ENCODE measurements around the gene RPS6KB2. TPM values are rescaled to one million over a fixed set of nuclear protein-coding genes. Genes with fewer than 3 reads are reported as not detected.
A peak's percentile ranks its signal among the peaks of the same experiment; 100 is the strongest.
"Not testable (repeated sequence)": the region's sequence is repeated elsewhere in the genome, so short reads cannot be mapped to it uniquely, and the experiment has no call there.

Gene RPS6KB2
- total and polyA plus RNA-seq, 2 donors (not counting 1 experiment from before 2014, with no cell fraction given), result 81.8 to 131 TPM

DNA sequence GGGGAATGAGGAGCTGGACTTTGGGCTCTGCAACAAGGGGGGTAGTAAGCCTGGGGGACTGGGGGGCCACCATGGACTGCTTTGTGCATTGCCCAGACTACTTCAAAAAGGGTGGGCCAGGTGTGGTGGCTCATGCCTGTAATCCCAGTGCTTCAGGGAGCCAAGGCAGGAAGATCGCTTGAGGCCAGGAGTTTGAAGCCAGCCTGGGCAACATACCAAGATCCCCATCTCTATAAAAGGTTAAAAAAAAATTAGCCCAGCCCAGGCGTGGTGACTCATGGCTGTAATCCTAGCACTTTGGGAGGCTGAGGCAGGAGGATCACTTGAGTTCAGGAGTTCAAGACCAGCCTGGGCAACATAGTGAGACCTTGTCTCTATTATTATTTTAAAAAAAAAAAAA lies 37.2 kb downstream of the RPS6KB2 start:
- H3K4me3 ChIP-seq (ENCODE audit: control extremely low read depth in 1 of 5, extremely low read depth in 1 of 5, insufficient read depth in 1 of 5, low read depth in 2 of 5, low read length in 4 of 5), result peak overlapping the region in 4 of 5 experiments; percentile 70 to 78 (median 76)
- peaks cover 62% of the 10 kb centered on the region for H3K4me1 Mint-ChIP-seq
- H3K27ac Mint-ChIP-seq, result peak overlapping the region; percentile 97
- peak overlapping the region; percentile 83 for H2AFZ ChIP-seq (ENCODE audit: insufficient read depth, low read depth, low read length, poor library complexity, severe bottlenecking)
- H3K27ac ChIP-seq (ENCODE audit: low read length in 2 of 2), result peak overlapping the region; percentile 82 to 94
- H3K36me3 ChIP-seq (replicated peaks in 1 of 2; ENCODE audit: control extremely low read depth in 1 of 2, control insufficient read depth in 1 of 2, extremely low read depth in 1 of 2, insufficient read depth in 2 of 2, low read length in 1 of 2); H3K9me3 Mint-ChIP-seq (ENCODE audit: insufficient read depth); ATAC-seq (ENCODE audit: low read depth); DNase-seq; H3K27me3 ChIP-seq (replicated peaks in 1 of 4; ENCODE audit: control extremely low read depth in 1 of 4, control insufficient read depth in 3 of 4, insufficient read depth in 4 of 4, low read length in 3 of 4); H4K20me1 ChIP-seq (ENCODE audit: control insufficient read depth, insufficient read depth, low read length, poor library complexity, severe bottlenecking); intact Hi-C loops (cut with micrococcal nuclease); H3K27me3 Mint-ChIP-seq: not testable (repeated sequence)
- CTCF ChIA-PET, result interaction anchor here (0.6 to 1.8 kb wide), 8 partner anchors 17 to 163 kb away, joined by 3 to 9 read pairs (median 4); partner anchors contain the start of genes AIP, PPP1CA and PTPRCAP
- peaks cover 0 to 12% (median 0%) of the 10 kb centered on the region in 3 donors for H3K9me3 ChIP-seq (ENCODE audit: control extremely low read depth in 1 of 3, control insufficient read depth in 2 of 3, insufficient read depth in 1 of 3, low read length in 2 of 3)
- peak overlapping the region; percentile 89 for H3K4me3 Mint-ChIP-seq
- peak overlapping the region; percentile 97 for H3K4me2 ChIP-seq (replicated peaks; ENCODE audit: low read depth, low read length, poor library complexity, severe bottlenecking)
- peaks cover 55 to 88% of the 10 kb centered on the region in 2 donors for H3K4me1 ChIP-seq (ENCODE audit: control insufficient read depth in 2 of 2, insufficient read depth in 2 of 2, low read length in 2 of 2)
- WGBS (ENCODE audit: insufficient coverage), result 83% methylated on average over 1 of the region's 2 CpGs
- POLR2A ChIA-PET, result interaction anchor here (0.6 to 10.4 kb wide), 21 partner anchors 11 to 845 kb away, joined by 3 to 215 read pairs (median 4); partner anchors contain the start of genes AIP, CLCF1, CORO1B and PITPNM1
- peaks cover 57% of the 10 kb centered on the region for H3K79me2 ChIP-seq (ENCODE audit: control insufficient read depth, insufficient read depth, low read length)
- H3K9ac ChIP-seq (ENCODE audit: low read length), result peak overlapping the region; percentile 91

DNA sequence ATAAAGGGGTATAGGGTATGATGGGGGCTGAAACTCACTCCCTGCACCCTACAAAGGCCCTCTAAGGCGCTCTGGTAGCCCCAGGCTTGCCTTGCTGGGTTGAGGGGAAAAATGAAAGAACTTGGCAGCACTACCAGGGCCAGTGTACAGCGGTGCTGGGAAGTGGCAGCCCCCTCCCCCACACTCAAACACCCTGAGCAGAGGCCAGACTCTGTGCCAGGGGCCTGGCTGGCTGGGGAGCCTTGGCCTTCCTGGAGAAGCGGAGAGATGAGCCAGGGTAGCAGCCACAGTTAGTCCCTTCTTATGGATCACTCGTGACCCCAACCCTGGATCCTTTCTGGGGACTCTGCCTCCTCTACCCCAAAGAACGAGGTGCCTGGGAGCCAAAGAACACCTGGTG lies 38.1 kb downstream of the RPS6KB2 start:
- Histone ChIP-seq H3K79me2 (ENCODE audit: control insufficient read depth, insufficient read depth, low read length) (peaks cover 57% of the 10 kb centered on the region), H3K4me3 (ENCODE audit: control extremely low read depth in 1 of 5, extremely low read depth in 1 of 5, insufficient read depth in 1 of 5, low read depth in 2 of 5, low read length in 4 of 5) (no peak overlapping the region), H3K27me3 (replicated peaks in 1 of 4; ENCODE audit: control extremely low read depth in 1 of 4, control insufficient read depth in 3 of 4, insufficient read depth in 4 of 4, low read length in 3 of 4) (no peaks in the 10 kb centered on the region), H3K9me3 (ENCODE audit: control extremely low read depth in 1 of 3, control insufficient read depth in 2 of 3, insufficient read depth in 1 of 3, low read length in 2 of 3) (peaks cover 0 to 9% (median 0%) of the 10 kb centered on the region in 3 donors), H4K20me1 (ENCODE audit: control insufficient read depth, insufficient read depth, low read length, poor library complexity, severe bottlenecking) (peaks cover 10% of the 10 kb centered on the region), H2AFZ (ENCODE audit: insufficient read depth, low read depth, low read length, poor library complexity, severe bottlenecking) (no peak overlapping the region), H3K4me2 (replicated peaks; ENCODE audit: low read depth, low read length, poor library complexity, severe bottlenecking) (peak overlapping the region; percentile 98), H3K4me1 (ENCODE audit: control insufficient read depth in 2 of 2, insufficient read depth in 2 of 2, low read length in 2 of 2) (peaks cover 47 to 81% of the 10 kb centered on the region in 2 donors), H3K36me3 (replicated peaks in 1 of 2; ENCODE audit: control extremely low read depth in 1 of 2, control insufficient read depth in 1 of 2, extremely low read depth in 1 of 2, insufficient read depth in 2 of 2, low read length in 1 of 2) (peaks cover 2 to 9% of the 10 kb centered on the region in 2 experiments), H3K27ac (ENCODE audit: low read length in 2 of 2) (peak overlapping the region in 1 of 2 donors; percentile 59), H3K9ac (ENCODE audit: low read length) (no peak overlapping the region)
- intact Hi-C loops (cut with micrococcal nuclease), result no loop called here
- no peak for TF ChIP-seq CTCF (IDR thresholded peaks at IDR 0.05)
- DNase-seq (no peak), ATAC-seq (ENCODE audit: low read depth) (no peak)
- peak overlapping the region; percentile 44 for H3K4me3 Mint-ChIP-seq
- CTCF ChIA-PET, result interaction anchor here (0.9 to 6.7 kb wide), 4 partner anchors 29 to 83 kb away, joined by 3 to 64 read pairs (median 6); partner anchors contain the start of genes PPP1CA, PTPRCAP and TBC1D10C
- H3K27ac Mint-ChIP-seq, result peak overlapping the region; percentile 72
- H3K4me1 Mint-ChIP-seq, result peaks cover 61% of the 10 kb centered on the region
- WGBS (ENCODE audit: insufficient coverage), result 93% methylated on average over 3 of the region's 5 CpGs
- POLR2A ChIA-PET, result interaction anchor here (0.7 to 10.4 kb wide), 13 partner anchors 17 to 74 kb away, joined by 3 to 215 read pairs (median 11); partner anchors contain the start of genes AIP, CORO1B, PPP1CA and PTPRCAP
- no peaks in the 10 kb centered on the region for H3K27me3 Mint-ChIP-seq
- no peaks in the 10 kb centered on the region for H3K9me3 Mint-ChIP-seq (ENCODE audit: insufficient read depth)
